C4-2B (cell line): Measurements from ENCODE around the gene LPCAT2.

Experiments used
- H3K27ac ChIP-seq: fragments of 450-650 bp; 2 replicates; pipeline ENCODE4 v1.5.1; 2017
- CTCF ChIP-seq: fragments of 450-650 bp; conservative IDR thresholded peaks from 2 replicates; pipeline ENCODE4 v1.5.1; 2017; ENCODE audit warnings: mild to moderate bottlenecking
- ZFX ChIP-seq: fragments of 450-650 bp; IDR thresholded peaks from 2 replicates; pipeline ENCODE4 v1.6.1; 2017

The LPCAT2 gene

GRCh38 chr16:55491691-55492090 lies 17.2 kb upstream of the LPCAT2 start:
- H3K27ac ChIP-seq = no peak overlapping the region
- TF ChIP-seq ZFX (no peak), CTCF (no peak)

- H3K27ac ChIP-seq = no peak overlapping the region
- TF ChIP-seq ZFX = no peak
These were observed 16.0 kb upstream of the LPCAT2 start for GRCh38 chr16:55492756-55493380.

GRCh38 chr16:55494994-55495421 lies 13.9 kb upstream of the LPCAT2 start:
- TF ChIP-seq CTCF (no peak; the same call in 1 of the 2 replicates), ZFX (no peak)
- H3K27ac ChIP-seq = no peak overlapping the region

- H3K27ac ChIP-seq = no peak overlapping the region
- TF ChIP-seq ZFX (no peak), CTCF (no peak)
These were observed 13.1 kb upstream of the LPCAT2 start for GRCh38 chr16:55495616-55496289.

GRCh38 chr16:55496509-55497145 lies 12.2 kb upstream of the LPCAT2 start:
- no peak for TF ChIP-seq ZFX
- no peak for TF ChIP-seq CTCF
- no peak overlapping the region for H3K27ac ChIP-seq

GRCh38 chr16:55497558-55497957 lies 11.3 kb upstream of the LPCAT2 start:
- TF ChIP-seq ZFX = no peak
- TF ChIP-seq CTCF = no peak
- H3K27ac ChIP-seq = no peak overlapping the region

GRCh38 chr16:55498101-55498500 lies 10.8 kb upstream of the LPCAT2 start:
- H3K27ac ChIP-seq = no peak overlapping the region
- no peak for TF ChIP-seq CTCF
- no peak for TF ChIP-seq ZFX
